SK-N-SH (cell line): ENCODE results near the gene OSGEP. TPM values are rescaled to one million over a fixed set of nuclear protein-coding genes. Genes with fewer than 3 reads are reported as not detected.

ENCODE experiments used
- CTCF ChIA-PET: fragments of 300-600, 350-600 bp; formaldehyde crosslinking; extraction: SDS; loops from one replicate; lab custom pipeline; 2021; lab: Yijun Ruan, JAX
- POLR2A ChIA-PET: fragments of 350-600 bp; sonication (Branson Sonifier 250); formaldehyde crosslinking; extraction: SDS; loops from one replicate; lab custom pipeline; 2020; ENCODE audit warnings: antibody characterized with exemption, inconsistent platforms; lab: Yijun Ruan, JAX
- DNase-seq: peaks from one replicate; pipeline ENCODE4 v3.0.0; 2012
- H2AFZ ChIP-seq: fragments of 200-600 bp; sonication (generic); 2 replicates; pipeline ENCODE4 v1.8.1; 2016; ENCODE audit warnings: antibody characterized with exemption, mild to moderate bottlenecking, low read depth
- H3F3A ChIP-seq: fragments of 200-600 bp; sonication (generic); replicated peaks from 2 replicates; pipeline ENCODE3; 2016; ENCODE audit warnings: antibody characterized with exemption, mild to moderate bottlenecking; ENCODE audit not compliant: insufficient read depth
- H3K27ac ChIP-seq, 2 experiments: fragments of 200-500 bp in 1 of 2; fragments of 200-600 bp in 1 of 2; sonication (Bioruptor generic) in 1 of 2; sonication (generic), shearing (Covaris generic) in 1 of 2; 2 replicates each; pipeline versions ENCODE4 v1.5.1 to v1.6.1; 2014 to 2016; ENCODE audit warnings: low read depth in 2 of 2, inconsistent platforms in 1 of 2, low read length in 1 of 2, mild to moderate bottlenecking in 1 of 2, mixed read lengths in 1 of 2
- H3K27me3 ChIP-seq: fragments of 200-600 bp; sonication (generic), shearing (Covaris generic); 2 replicates; pipeline ENCODE4 v1.6.1; 2016; ENCODE audit warnings: mixed run types; ENCODE audit not compliant: insufficient read depth
- H3K36me3 ChIP-seq, 2 experiments: fragments of 200-500 bp in 1 of 2; fragments of 200-600 bp in 1 of 2; sonication (Bioruptor generic) in 1 of 2; sonication (generic) in 1 of 2; replicated peaks in 1 of 2; 2 replicates each; pipeline versions ENCODE3 to v1.5.1; 2014 to 2016; ENCODE audit warnings: low read length in 1 of 2, mild to moderate bottlenecking in 1 of 2; ENCODE audit not compliant: insufficient read depth in 2 of 2, control insufficient read depth in 1 of 2
- H3K4me1 ChIP-seq, 2 experiments: fragments of 200-500 bp in 1 of 2; fragments of 200-600 bp in 1 of 2; sonication (Bioruptor generic) in 1 of 2; sonication (generic), shearing (Covaris generic) in 1 of 2; 2 replicates each; pipeline versions ENCODE4 v1.5.1 to v1.6.1; 2014 to 2016; ENCODE audit warnings: low read depth in 1 of 2, low read length in 1 of 2, mixed run types in 1 of 2; ENCODE audit not compliant: insufficient read depth in 2 of 2, control insufficient read depth in 1 of 2
- H3K4me2 ChIP-seq: fragments of 200-600 bp; sonication (generic), shearing (Covaris generic); 2 replicates; pipeline ENCODE4 v1.6.1; 2017; ENCODE audit warnings: mixed run types
- H3K4me3 ChIP-seq, 2 experiments: fragments of 200-500 bp in 1 of 2; fragments of 200-600 bp in 1 of 2; sonication (Bioruptor generic) in 1 of 2; sonication (generic), shearing (Covaris generic) in 1 of 2; 2 replicates each; pipeline versions ENCODE4 v1.5.1 to v1.8.1; 2014 to 2016; ENCODE audit warnings: low read depth in 2 of 2, inconsistent platforms in 1 of 2, low read length in 1 of 2, mild to moderate bottlenecking in 1 of 2, mixed read lengths in 1 of 2, moderate library complexity in 1 of 2
- H3K79me2 ChIP-seq: fragments of 200-600 bp; sonication (generic); 2 replicates; pipeline ENCODE4 v1.8.1; 2017; ENCODE audit warnings: mild to moderate bottlenecking; ENCODE audit not compliant: insufficient read depth
- H3K9ac ChIP-seq: fragments of 200-600 bp; sonication (generic); 2 replicates; pipeline ENCODE4 v1.6.1; 2017; ENCODE audit warnings: mixed run types
- H3K9me2 ChIP-seq: fragments of 200-600 bp; sonication (generic); 2 replicates; pipeline ENCODE4 v1.6.1; 2017; ENCODE audit warnings: mixed run types
- H3K9me3 ChIP-seq: fragments of 200-600 bp; sonication (generic); 2 replicates; pipeline ENCODE4 v1.6.1; 2017; ENCODE audit warnings: mixed run types, mild to moderate bottlenecking, moderate library complexity
- H4K20me1 ChIP-seq: fragments of 200-600 bp; sonication (generic); 2 replicates; pipeline ENCODE4 v1.6.1; 2017; ENCODE audit warnings: mild to moderate bottlenecking, mixed run types; ENCODE audit not compliant: insufficient read depth
- CHD2 ChIP-seq: fragments of 150-350 bp; IDR thresholded peaks from 2 replicates; pipeline ENCODE4 v1.6.1; 2018; ENCODE audit warnings: low read length; ENCODE audit not compliant: partially characterized antibody
- ELF1 ChIP-seq: IDR thresholded peaks from 2 replicates; pipeline ENCODE4 v1.4.0; 2012
- EZH2phosphoT487 ChIP-seq: fragments of 200-600 bp; sonication (generic); IDR thresholded peaks from 2 replicates; pipeline ENCODE4 v1.6.1; 2017; ENCODE audit warnings: low read depth, mixed run types, mild to moderate bottlenecking, antibody characterized with exemption, moderate library complexity, borderline replicate concordance
- FOXM1 ChIP-seq: IDR thresholded peaks from 2 replicates; pipeline ENCODE4 v1.4.0; 2012; ENCODE audit warnings: low read depth, mild to moderate bottlenecking
- GATA2 ChIP-seq: sonication (generic); formaldehyde crosslinking; IDR thresholded peaks from 2 replicates; pipeline ENCODE4 v1.5.0; 2020; ENCODE audit warnings: mild to moderate bottlenecking, missing genetic modification reagents
- IRF3 ChIP-seq: fragments of 150-350 bp; IDR thresholded peaks from 2 replicates; pipeline ENCODE4 v1.6.1; 2016; ENCODE audit warnings: mild to moderate bottlenecking, low read depth, low read length
- MEF2A ChIP-seq: IDR thresholded peaks from 2 replicates; pipeline ENCODE4 v1.4.0; 2012; ENCODE audit warnings: low read depth, borderline replicate concordance
- NFIC ChIP-seq: IDR thresholded peaks from 2 replicates; pipeline ENCODE4 v1.4.0; 2012; ENCODE audit warnings: borderline replicate concordance
- RAD21 ChIP-seq: IDR thresholded peaks from 2 replicates; pipeline ENCODE4 v1.6.1; 2012; ENCODE audit warnings: mild to moderate bottlenecking, low read length
- RCOR1 ChIP-seq: fragments of 150-350 bp; IDR thresholded peaks from 2 replicates; pipeline ENCODE4 v1.6.1; 2017; ENCODE audit warnings: antibody characterized with exemption, low read length
- RXRA ChIP-seq: IDR thresholded peaks from 2 replicates; pipeline ENCODE4 v1.4.0; 2012; ENCODE audit warnings: low read depth, mild to moderate bottlenecking, borderline replicate concordance
- SIN3A ChIP-seq: IDR thresholded peaks from 2 replicates; pipeline ENCODE4 v1.6.1; 2012; ENCODE audit warnings: low read depth, mild to moderate bottlenecking, low read length, moderate library complexity, borderline replicate concordance
- SMC3 ChIP-seq: IDR thresholded peaks from 2 replicates; pipeline ENCODE4 v1.6.1; 2012; ENCODE audit warnings: low read depth, low read length, improper control_type of control experiment
- TAF1 ChIP-seq: IDR thresholded peaks from 2 replicates; pipeline ENCODE4 v1.6.1; 2012; ENCODE audit warnings: low read depth, mild to moderate bottlenecking, low read length, moderate library complexity, borderline replicate concordance
- TEAD4 ChIP-seq: IDR thresholded peaks from 2 replicates; pipeline ENCODE4 v1.4.0; 2012; ENCODE audit warnings: mild to moderate bottlenecking, borderline replicate concordance; ENCODE audit not compliant: insufficient read depth
- USF1 ChIP-seq: IDR thresholded peaks from 2 replicates; pipeline ENCODE4 v1.4.0; 2012; ENCODE audit warnings: low read depth, borderline replicate concordance
- USF2 ChIP-seq: fragments of 150-350 bp; IDR thresholded peaks from 2 replicates; pipeline ENCODE4 v1.6.1; 2017; ENCODE audit warnings: antibody characterized with exemption, low read length, low read depth, borderline replicate concordance
- ZBTB33 ChIP-seq: IDR thresholded peaks from 2 replicates; pipeline ENCODE4 v1.4.0; 2012; ENCODE audit warnings: low read depth, borderline replicate concordance
- WGBS: methylation state at CpG from one replicate; pipeline ENCODE4 v1.1.6; 2017; ENCODE audit warnings: low lambda C conversion rate; 5-methylcytosine and 5-hydroxymethylcytosine counted together
- polyA plus RNA-seq, 3 experiments: library from polyadenylated mRNA; depleted of rRNA; stranded (reverse); fragments of >200 nt; gene quantifications; 2 replicates each; pipeline ENCODE4 v1.2.3, GENCODE V29; 2012
- TF ChIP-seq, protein P1 (sequence below): fragments of 200-600 bp; sonication (generic); IDR thresholded peaks from 2 replicates; pipeline ENCODE4 v1.6.1; 2017; ENCODE audit warnings: antibody characterized with exemption, mild to moderate bottlenecking, moderate library complexity

The OSGEP gene
- polyA plus RNA-seq, 1 of the 3 experiments (the other 2 are of a cell fraction), result 32.9 TPM

DNA sequence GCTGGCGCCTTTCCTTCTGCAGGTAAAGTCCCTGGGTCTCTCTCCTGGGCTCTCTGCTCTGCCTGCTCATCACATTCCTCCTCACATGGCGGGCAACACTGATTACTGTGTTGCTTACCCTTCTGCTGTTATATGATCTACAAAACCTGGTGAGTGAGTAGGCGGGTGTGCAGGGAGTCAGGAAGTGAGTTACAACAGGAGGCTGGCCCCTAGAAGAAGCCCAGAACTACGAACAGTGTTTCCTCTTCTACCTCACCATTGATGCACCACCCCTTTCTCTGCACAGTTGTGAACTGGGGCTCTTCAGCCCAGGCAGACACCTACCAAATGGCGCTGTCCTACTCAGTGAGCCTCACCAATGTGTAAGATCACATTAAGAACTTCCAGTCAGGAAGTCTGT lies 13.7 kb downstream of the OSGEP start (continued):
- TF ChIP-seq CHD2 (no peak), USF2 (no peak), ELF1 (no peak), NFIC (no peak)
- TF ChIP-seq, protein P1, sequence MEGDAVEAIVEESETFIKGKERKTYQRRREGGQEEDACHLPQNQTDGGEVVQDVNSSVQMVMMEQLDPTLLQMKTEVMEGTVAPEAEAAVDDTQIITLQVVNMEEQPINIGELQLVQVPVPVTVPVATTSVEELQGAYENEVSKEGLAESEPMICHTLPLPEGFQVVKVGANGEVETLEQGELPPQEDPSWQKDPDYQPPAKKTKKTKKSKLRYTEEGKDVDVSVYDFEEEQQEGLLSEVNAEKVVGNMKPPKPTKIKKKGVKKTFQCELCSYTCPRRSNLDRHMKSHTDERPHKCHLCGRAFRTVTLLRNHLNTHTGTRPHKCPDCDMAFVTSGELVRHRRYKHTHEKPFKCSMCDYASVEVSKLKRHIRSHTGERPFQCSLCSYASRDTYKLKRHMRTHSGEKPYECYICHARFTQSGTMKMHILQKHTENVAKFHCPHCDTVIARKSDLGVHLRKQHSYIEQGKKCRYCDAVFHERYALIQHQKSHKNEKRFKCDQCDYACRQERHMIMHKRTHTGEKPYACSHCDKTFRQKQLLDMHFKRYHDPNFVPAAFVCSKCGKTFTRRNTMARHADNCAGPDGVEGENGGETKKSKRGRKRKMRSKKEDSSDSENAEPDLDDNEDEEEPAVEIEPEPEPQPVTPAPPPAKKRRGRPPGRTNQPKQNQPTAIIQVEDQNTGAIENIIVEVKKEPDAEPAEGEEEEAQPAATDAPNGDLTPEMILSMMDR, result no peak
- TF ChIP-seq, all 33 proteins: peak for 0

GRCh38 chr14:20440465-20440864 lies 14.1 kb downstream of the OSGEP start:
- Histone ChIP-seq H3K27ac (no peak overlapping the region), H3K9me2 (no peaks in the 10 kb centered on the region), H3K4me2 (no peak overlapping the region), H3K9me3 (no peaks in the 10 kb centered on the region), H3K4me3 (no peak overlapping the region), H3K4me1 (no peaks in the 10 kb centered on the region), H3F3A (no peaks in the 10 kb centered on the region), H3K9ac (no peak overlapping the region), H3K27me3 (no peaks in the 10 kb centered on the region; the same call in 1 of the 2 replicates), H3K36me3 (peaks cover 0 to 4% of the 10 kb centered on the region in 2 experiments), H4K20me1 (no peaks in the 10 kb centered on the region), H2AFZ (no peak overlapping the region), H3K79me2 (no peaks in the 10 kb centered on the region)
- 79% methylated on average over 5 of the region's 5 CpGs for WGBS
- TF ChIP-seq CHD2, result no peak
- no peak for TF ChIP-seq TEAD4
- TF ChIP-seq RXRA, result no peak
- no peak for TF ChIP-seq MEF2A
- TF ChIP-seq RAD21, result no peak
- no peak for TF ChIP-seq TAF1
- TF ChIP-seq USF2, result no peak
- TF ChIP-seq RCOR1, result no peak
- TF ChIP-seq USF1, result no peak
- TF ChIP-seq GATA2 (CRISPR knock-in tag), result no peak
- no peak for TF ChIP-seq SIN3A
- no peak for TF ChIP-seq ZBTB33
- no peak for TF ChIP-seq IRF3
- TF ChIP-seq SMC3, result no peak
- no peak for TF ChIP-seq FOXM1
- no peak for TF ChIP-seq EZH2phosphoT487
- DNase-seq, result no peak
- ChIA-PET POLR2A (no interaction called here), CTCF (interaction anchor here (1.3 kb wide), 1 partner anchor 91 kb away, joined by 4 read pairs; no protein-coding TSS in a partner anchor)
